ENCODE data around the gene LRCH1.

DNA sequence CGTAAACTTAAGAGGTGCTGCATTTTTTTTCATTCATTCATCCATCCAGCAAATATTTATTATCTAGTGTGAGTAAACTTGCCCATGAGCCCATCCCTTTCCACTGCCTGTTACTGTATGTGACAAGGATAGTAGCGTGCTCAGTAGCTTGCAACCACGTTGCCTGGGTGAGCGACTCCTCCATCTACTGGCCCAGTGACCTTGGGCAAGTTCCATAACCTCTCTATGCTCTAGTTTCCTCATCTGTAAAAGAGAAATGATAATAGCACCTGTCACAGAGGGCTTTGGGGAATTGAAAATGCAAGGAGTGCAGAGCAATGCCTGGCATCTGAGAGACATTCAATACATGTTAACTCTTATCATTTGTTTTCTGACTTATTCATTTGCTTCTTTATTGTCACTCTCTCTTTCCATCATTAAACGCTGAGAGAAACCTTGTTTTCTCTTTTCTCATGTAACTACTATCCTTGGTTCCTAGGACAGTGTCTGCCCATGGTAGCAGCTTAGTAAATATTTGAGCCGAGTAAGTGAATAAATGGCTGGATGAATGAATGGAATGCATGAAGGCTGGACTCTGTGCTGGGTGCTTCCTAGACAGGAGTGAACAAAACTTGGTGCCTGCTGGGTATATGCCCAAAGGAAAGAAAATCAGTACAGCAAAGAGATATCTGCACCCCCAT is 19.9 kb downstream of the LRCH1 start:
- TF ChIP-seq, protein P1, sequence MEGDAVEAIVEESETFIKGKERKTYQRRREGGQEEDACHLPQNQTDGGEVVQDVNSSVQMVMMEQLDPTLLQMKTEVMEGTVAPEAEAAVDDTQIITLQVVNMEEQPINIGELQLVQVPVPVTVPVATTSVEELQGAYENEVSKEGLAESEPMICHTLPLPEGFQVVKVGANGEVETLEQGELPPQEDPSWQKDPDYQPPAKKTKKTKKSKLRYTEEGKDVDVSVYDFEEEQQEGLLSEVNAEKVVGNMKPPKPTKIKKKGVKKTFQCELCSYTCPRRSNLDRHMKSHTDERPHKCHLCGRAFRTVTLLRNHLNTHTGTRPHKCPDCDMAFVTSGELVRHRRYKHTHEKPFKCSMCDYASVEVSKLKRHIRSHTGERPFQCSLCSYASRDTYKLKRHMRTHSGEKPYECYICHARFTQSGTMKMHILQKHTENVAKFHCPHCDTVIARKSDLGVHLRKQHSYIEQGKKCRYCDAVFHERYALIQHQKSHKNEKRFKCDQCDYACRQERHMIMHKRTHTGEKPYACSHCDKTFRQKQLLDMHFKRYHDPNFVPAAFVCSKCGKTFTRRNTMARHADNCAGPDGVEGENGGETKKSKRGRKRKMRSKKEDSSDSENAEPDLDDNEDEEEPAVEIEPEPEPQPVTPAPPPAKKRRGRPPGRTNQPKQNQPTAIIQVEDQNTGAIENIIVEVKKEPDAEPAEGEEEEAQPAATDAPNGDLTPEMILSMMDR (conservative IDR thresholded peaks at IDR 0.05): no peak
- TF ChIP-seq EZH2 (IDR thresholded peaks at IDR 0.05; ENCODE audit: low read depth): no peak

Measured in PC-9 (cell line).